Omental fat pad (tissue), 4 donors: ENCODE measurements around the gene SUMO3. TPM values are rescaled to one million over a fixed set of nuclear protein-coding genes. Genes with fewer than 3 reads are reported as not detected.

Experiments used
- ATAC-seq: fragments of 150-250 bp; one replicate; pipeline ENCODE4 v1.9.1; 2016; ENCODE audit warnings: mild to moderate bottlenecking, moderate library complexity; ENCODE audit not compliant: low FRiP score
- DNase-seq: peaks from one replicate; pipeline ENCODE4 v3.0.0-alpha.2; 2019; ENCODE audit warnings: low spot score
- total RNA-seq, 4 donors: library from RNA; depleted of rRNA; stranded (reverse); fragments of >200 nt; gene quantifications; one replicate each; pipeline ENCODE4 v1.1.0, GENCODE V29; 2016
- TF ChIP-seq, protein P1 (sequence below), 3 donors: fragments of 450-650 bp; IDR thresholded peaks; one replicate each; pipeline ENCODE4 v1.5.1; 2016 to 2017; ENCODE audit warnings: antibody characterized with exemption in 3 of 3, mild to moderate bottlenecking in 3 of 3, moderate library complexity in 2 of 3

Gene SUMO3
- total RNA-seq, 4 donors from 2014 or later, result 55.5 to 62.9 (median 60.2) TPM

DNA sequence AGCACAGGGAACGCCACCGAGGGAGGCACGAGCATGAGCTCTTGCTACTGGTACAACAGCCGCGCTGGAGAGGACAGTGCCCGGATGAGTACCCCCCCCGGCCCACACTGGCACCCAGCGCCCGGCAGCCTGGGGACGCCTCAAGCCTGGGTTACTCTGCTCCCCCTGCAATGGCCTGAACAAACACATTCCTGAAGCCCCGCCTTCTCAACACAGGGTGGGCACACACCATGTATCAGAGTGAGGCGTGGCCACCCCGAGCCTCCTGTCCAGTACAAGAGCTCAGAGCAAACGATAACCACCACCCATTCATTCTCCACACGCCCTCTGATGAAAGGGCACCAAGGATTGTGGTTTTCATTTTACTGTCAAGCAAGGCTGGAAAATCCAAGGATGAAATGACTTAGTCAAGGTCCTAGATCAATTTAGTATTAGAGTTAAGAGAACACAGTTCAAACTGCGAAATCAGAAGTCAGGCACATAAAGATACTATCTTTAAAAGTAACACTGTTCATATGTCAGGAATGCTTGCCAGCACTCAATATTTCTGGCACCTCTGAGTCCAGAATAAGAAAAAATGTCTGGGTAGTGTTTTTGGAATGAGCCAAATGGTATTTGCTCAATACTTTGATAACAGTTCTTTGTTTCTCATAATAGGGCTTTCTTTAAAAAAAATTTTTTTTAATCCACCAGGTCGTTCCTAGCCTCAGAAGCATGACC is 38.3 kb downstream of the SUMO3 start:
- DNase-seq, result no peak
- TF ChIP-seq, protein P1, sequence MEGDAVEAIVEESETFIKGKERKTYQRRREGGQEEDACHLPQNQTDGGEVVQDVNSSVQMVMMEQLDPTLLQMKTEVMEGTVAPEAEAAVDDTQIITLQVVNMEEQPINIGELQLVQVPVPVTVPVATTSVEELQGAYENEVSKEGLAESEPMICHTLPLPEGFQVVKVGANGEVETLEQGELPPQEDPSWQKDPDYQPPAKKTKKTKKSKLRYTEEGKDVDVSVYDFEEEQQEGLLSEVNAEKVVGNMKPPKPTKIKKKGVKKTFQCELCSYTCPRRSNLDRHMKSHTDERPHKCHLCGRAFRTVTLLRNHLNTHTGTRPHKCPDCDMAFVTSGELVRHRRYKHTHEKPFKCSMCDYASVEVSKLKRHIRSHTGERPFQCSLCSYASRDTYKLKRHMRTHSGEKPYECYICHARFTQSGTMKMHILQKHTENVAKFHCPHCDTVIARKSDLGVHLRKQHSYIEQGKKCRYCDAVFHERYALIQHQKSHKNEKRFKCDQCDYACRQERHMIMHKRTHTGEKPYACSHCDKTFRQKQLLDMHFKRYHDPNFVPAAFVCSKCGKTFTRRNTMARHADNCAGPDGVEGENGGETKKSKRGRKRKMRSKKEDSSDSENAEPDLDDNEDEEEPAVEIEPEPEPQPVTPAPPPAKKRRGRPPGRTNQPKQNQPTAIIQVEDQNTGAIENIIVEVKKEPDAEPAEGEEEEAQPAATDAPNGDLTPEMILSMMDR (IDR thresholded peaks at IDR 0.05), result no peak
- ATAC-seq, result peak; percentile 54

DNA sequence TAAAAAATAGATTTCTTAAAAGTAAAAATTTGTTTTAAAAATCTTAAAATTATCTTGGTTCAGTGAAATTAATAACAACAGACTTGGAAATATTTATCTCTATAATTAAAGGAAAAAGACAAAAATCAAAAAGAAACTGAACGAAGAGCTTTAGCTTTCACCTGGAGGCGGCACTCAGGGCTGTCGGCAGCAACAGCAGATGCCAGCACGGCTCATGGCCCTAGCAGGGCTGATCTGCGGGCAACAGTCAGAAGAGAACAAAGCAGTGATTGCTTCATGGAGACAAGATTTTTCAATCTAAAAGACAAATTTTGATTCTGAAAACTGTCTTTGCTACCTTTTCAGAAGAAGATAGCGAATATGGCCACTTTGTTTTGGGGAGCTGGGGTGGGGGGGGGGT is 38.9 kb downstream of the SUMO3 start:
- DNase-seq, result no peak
- ATAC-seq, result no peak
- TF ChIP-seq, protein P1 (IDR thresholded peaks at IDR 0.05), result no peak

DNA sequence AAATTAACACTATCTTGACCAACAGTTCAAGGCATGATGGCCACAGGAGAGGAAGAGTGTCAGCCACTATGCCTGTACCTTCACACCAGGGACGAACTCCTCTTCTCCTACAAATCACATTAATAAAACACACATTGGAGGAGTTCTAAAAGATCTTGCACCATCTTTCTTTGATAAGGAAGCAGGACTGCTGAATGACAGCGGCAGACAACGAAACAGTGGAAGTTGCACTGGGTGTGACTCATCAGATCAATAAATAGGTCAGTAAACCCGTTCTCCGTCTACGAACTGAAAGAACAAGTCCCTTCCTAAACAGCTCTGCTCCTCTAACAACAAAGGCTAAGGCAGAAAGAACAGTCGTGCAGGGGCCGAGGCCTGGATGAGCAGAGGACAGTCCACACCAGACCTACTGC is 39.4 kb downstream of the SUMO3 start:
- TF ChIP-seq, protein P1 (IDR thresholded peaks at IDR 0.05), result no peak
- ATAC-seq (no peak), DNase-seq (no peak)

DNA sequence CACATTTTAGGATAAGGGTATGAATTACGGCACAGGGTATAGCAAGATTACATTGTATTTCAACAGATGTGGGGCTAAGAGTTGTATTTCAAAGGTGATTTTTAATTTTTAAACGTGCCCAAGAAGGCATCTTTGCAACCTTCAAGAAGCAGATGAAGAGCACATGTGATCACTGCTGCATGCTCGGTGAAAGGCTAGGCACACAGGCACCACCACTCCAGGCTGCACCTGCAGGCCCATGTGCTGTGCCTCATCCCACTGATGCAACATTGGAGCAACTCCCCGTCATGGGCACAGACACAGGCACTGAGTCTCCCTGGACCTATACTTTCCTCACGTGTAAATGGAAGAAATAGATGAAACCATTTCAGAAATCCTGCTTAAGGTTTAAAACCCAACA is 39.8 kb downstream of the SUMO3 start:
- DNase-seq, result no peak
- ATAC-seq, result no peak
- TF ChIP-seq, protein P1 (IDR thresholded peaks at IDR 0.05), result no peak

DNA sequence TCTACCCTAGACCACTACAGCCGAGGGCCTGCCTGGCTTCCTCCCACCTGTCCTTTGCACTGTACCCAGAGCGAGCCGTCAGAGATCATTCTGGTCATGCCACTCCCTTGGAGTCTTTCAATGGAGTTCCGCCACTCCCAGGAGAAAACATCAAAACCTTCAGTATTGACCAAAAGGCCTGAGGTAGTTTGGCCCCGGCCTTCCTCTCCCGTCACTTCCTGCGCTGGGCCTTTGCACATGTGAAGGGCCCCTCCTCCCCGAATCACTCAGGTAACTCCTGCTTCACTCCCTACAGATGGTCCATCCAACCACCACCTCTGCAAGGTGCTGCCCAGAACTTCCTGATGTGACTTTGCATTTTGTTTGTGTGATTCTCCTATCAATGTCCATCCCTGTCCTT is 42.9 kb downstream of the SUMO3 start:
- ATAC-seq, result no peak

DNA sequence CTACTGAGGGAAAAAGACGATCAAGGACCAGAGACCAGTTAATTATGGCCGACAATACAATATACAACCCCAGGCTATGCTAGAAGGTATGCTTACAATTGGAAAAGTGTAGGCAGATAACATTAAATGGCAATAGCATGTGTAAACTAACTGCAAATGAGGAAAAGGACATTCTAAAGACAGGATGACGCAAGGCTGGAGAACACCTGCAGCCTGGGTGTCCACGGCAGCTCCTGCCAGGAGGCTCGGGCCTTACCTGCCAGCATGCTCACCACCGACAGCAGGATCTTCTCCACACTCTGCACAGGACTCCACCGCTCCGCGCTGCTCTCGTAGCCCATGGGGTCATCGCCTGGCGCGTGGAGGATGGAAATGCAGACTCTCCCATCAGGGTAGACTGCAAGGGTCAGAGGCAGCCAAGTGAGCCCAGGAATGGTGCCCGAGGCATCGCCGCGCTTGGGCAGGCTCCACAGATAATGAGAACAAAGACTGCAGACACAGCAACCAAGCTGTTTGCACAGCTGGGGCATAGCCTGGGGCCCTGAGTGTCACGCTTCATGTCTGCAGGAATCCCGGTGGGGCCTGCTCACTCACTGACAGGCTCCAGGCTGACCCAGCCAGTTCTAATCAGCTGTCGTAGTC is 44.5 kb downstream of the SUMO3 start:
- TF ChIP-seq, protein P1 (IDR thresholded peaks at IDR 0.05), result no peak
- no peak for DNase-seq
- no peak for ATAC-seq

More for the DNA sequence above, 42.9 kb downstream of the SUMO3 start:
- DNase-seq, result no peak
- TF ChIP-seq, protein P1 (IDR thresholded peaks at IDR 0.05), result no peak
